Measurements from ENCODE around the gene ATRIP.

DNA sequence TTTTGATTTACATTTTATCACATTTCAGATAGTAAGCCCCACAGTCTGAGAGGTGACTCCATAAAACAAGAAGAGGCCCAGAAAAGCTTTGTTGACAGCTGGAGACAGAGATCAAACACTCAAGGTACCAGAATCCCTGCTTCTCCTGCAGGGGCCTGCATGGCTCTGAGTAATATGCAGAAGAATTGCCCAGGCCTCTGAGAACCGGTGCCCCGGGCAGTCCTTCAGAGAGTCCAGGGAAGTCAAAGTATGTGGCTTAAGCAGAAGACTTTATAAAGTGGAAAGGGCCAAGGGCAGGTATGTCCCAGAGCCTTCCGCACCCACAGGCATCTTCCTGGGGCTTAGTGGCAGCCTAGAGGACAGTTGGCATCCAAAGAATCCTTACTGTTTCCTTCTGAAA, 12.8 kb downstream of the ATRIP start:
- TF ChIP-seq, protein P1, sequence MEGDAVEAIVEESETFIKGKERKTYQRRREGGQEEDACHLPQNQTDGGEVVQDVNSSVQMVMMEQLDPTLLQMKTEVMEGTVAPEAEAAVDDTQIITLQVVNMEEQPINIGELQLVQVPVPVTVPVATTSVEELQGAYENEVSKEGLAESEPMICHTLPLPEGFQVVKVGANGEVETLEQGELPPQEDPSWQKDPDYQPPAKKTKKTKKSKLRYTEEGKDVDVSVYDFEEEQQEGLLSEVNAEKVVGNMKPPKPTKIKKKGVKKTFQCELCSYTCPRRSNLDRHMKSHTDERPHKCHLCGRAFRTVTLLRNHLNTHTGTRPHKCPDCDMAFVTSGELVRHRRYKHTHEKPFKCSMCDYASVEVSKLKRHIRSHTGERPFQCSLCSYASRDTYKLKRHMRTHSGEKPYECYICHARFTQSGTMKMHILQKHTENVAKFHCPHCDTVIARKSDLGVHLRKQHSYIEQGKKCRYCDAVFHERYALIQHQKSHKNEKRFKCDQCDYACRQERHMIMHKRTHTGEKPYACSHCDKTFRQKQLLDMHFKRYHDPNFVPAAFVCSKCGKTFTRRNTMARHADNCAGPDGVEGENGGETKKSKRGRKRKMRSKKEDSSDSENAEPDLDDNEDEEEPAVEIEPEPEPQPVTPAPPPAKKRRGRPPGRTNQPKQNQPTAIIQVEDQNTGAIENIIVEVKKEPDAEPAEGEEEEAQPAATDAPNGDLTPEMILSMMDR (IDR thresholded peaks at IDR 0.05; ENCODE audit: low read depth, low read length, missing input control) = no peak
- TF ChIP-seq YY1 (IDR thresholded peaks at IDR 0.05) (no peak), RAD21 (IDR thresholded peaks at IDR 0.05) (no peak), TAF1 (conservative IDR thresholded peaks at IDR 0.05) (no peak)

All from liver (tissue), 3 donors.